Testis (tissue), 5 donors: ENCODE data around the gene KRT17. TPM values are rescaled to one million over a fixed set of nuclear protein-coding genes. Genes with fewer than 3 reads are reported as not detected.

ENCODE experiments used
- DNase-seq: peaks from one replicate; pipeline ENCODE4 v3.0.0-alpha.2; 2019
- H3K27ac ChIP-seq, 2 donors: fragments of 200-600 bp; sonication (generic); one replicate each; pipeline ENCODE4 v1.5.1; 2019
- H3K27me3 ChIP-seq: fragments of 200-600 bp; sonication (generic); one replicate; pipeline ENCODE4 v1.5.1; 2019
- H3K36me3 ChIP-seq: fragments of 200-600 bp; sonication (generic); one replicate; pipeline ENCODE4 v1.5.1; 2017; ENCODE audit warnings: low read depth; ENCODE audit errors: missing control alignments
- H3K4me1 ChIP-seq: fragments of 200-600 bp; sonication (generic); one replicate; pipeline ENCODE4 v1.5.1; 2019
- H3K4me3 ChIP-seq, 2 donors: fragments of 200-600 bp; sonication (generic); one replicate each; pipeline ENCODE4 v1.5.1; 2017 to 2019
- H3K9me3 ChIP-seq: fragments of 200-600 bp; sonication (generic); one replicate; pipeline ENCODE4 v1.5.1; 2017
- POLR2A ChIP-seq: fragments of 450-650 bp; IDR thresholded peaks from one replicate; pipeline ENCODE4 v1.6.1; 2017; ENCODE audit warnings: antibody characterized with exemption, mild to moderate bottlenecking, moderate library complexity
- WGBS, 2 donors: methylation state at CpG; one replicate each; pipeline ENCODE4 v1.1.5; 2018; 5-methylcytosine and 5-hydroxymethylcytosine counted together
- intact Hi-C: fragments of 100-400 bp; cut with DNase I; formaldehyde crosslinking; loops from one replicate; pipeline ENCODE4 v1.15.1; 2023; ENCODE audit warnings: low total_unique reads
- long read RNA-seq, 2 donors: transcript quantifications; one replicate each; lab custom pipeline, GENCODE V29; 2026
- polyA plus RNA-seq: library from polyadenylated mRNA; stranded (reverse); fragments of 350-450 nt; fragmentation: Illumina TruSeq; extraction: RNeasy Lipid Tissue Mini Kit (QIAGEN cat#74804); gene quantifications from one replicate; pipeline ENCODE4 v1.2.3, GENCODE V29; 2014; ENCODE audit warnings: low read depth, low replicate concordance; ENCODE audit not compliant: insufficient read depth
- total RNA-seq, 2 donors: library from RNA; depleted of rRNA; stranded (reverse); fragments of >200 nt; gene quantifications; one replicate each; pipeline ENCODE4 v1.2.3, GENCODE V29; 2016
- TF ChIP-seq, protein P1 (sequence below), 3 experiments: fragments of 450-650 bp in 2 of 3; fragments of 200-600 bp in 1 of 3; sonication (generic) in 1 of 3; IDR thresholded peaks; one replicate each; pipeline ENCODE4 v1.5.1; 2016 to 2019; ENCODE audit warnings: antibody characterized with exemption in 3 of 3, mild to moderate bottlenecking in 2 of 3, moderate library complexity in 1 of 3

Gene KRT17
- 10 to 100 TPM; 13.3 to 26.0 TPM for total RNA-seq
- polyA plus RNA-seq: 12.2 TPM
- long read RNA-seq, donor 1, transcript KRT17-209 (8 exons, 1,651 nt): major isoform, 14 of 17 reads
- long read RNA-seq, donor 1, partial matches to known transcripts: 0 of 17 reads
- long read RNA-seq, donor 1, other reads (novel, unspliced or antisense): 0 of 17 reads
- long read RNA-seq, donor 2: 0 reads

DNA sequence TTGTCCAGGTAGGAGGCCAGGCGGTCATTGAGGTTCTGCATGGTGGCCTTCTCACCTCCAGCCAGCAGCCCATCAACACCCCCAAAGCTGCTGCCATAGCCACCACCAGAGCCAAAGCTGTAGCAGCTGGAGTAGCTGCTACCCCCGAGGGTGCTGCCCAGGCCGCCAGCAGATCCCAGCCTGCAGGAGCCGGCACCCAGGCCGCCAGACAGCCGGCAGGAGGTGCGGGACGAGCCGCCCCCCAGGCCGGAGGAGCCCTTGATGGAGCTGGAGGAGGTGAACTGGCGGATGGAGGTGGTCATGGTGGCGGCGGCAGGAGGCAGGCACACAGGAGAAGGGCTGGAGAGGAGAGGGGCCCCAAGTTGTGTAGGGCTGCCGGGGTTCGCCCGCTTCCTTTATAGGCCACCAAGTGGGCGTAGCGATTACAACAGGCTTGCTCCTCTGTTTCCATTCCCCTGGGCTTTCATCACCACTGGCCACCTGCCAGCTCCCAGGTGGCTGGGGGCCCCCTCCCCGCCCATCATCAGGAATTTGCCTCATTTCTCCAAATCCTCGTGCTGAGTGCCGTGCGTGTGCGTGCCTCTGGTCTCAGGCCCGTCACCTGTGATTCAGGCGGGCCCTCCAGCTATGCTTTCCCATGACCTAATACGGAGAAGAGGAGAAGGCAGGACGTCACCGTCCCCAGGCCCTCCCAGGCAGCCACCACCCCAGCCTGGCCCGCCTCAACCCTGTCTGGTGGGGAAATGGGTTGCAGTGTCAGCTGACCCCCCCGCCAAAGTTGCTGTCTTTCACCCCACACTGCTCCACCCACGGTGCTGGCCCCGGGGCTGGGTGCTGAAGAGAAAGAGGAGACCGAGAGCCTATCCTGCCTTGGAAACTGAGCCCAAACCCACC, at the start of gene KRT17:
TSS of gene KRT17 (minus strand) at position 368 of the 894 bp plus-strand sequence. CDS start at position 302, 66 bp downstream.
- WGBS, 2 donors: 86 to 92% methylated on average over 23 to 33 of the region's 33 CpGs
- no peak for DNase-seq
- H3K27me3 ChIP-seq: no peaks in the 10 kb centered on the region
- H3K4me1 ChIP-seq: peaks cover 5% of the 10 kb centered on the region
- TF ChIP-seq POLR2A: no peak
- TF ChIP-seq, protein P1, sequence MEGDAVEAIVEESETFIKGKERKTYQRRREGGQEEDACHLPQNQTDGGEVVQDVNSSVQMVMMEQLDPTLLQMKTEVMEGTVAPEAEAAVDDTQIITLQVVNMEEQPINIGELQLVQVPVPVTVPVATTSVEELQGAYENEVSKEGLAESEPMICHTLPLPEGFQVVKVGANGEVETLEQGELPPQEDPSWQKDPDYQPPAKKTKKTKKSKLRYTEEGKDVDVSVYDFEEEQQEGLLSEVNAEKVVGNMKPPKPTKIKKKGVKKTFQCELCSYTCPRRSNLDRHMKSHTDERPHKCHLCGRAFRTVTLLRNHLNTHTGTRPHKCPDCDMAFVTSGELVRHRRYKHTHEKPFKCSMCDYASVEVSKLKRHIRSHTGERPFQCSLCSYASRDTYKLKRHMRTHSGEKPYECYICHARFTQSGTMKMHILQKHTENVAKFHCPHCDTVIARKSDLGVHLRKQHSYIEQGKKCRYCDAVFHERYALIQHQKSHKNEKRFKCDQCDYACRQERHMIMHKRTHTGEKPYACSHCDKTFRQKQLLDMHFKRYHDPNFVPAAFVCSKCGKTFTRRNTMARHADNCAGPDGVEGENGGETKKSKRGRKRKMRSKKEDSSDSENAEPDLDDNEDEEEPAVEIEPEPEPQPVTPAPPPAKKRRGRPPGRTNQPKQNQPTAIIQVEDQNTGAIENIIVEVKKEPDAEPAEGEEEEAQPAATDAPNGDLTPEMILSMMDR (IDR thresholded peaks at IDR 0.05): no peak
- H3K4me3 ChIP-seq: no peak within 1 kb of the TSS
- intact Hi-C loops: no loop called here
- no peaks in the 10 kb centered on the region for H3K36me3 ChIP-seq
- H3K27ac ChIP-seq: no peak within 1 kb of the TSS
- no peaks in the 10 kb centered on the region for H3K9me3 ChIP-seq

DNA sequence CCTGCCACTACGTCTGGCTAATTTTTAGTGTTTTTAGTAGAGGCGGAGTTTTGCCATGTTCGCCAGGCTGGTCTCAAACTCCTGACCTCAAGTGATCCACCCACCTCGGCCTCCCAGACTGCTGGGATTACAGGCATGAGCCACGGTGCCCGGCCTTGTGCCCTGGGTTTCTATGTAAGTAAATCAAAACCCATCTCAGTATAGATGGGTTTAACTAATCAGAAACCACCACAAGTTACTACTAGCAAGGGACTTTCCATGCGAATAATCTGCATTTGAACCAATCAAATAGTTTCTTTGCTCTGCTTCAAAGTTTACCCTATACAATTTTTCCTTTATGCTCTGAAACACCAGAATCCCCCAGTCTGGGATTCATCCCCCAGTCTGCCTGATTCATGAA, 47.8 kb upstream of the KRT17 start:
- no peaks in the 10 kb centered on the region for H3K36me3 ChIP-seq
- DNase-seq: no peak
- no peaks in the 10 kb centered on the region for H3K9me3 ChIP-seq
- no peak overlapping the region for H3K27ac ChIP-seq
- WGBS, 2 donors: 93 to 97% methylated on average over 7 of the region's 7 CpGs
- intact Hi-C loops: no loop called here
- H3K4me3 ChIP-seq: no peak overlapping the region
- H3K4me1 ChIP-seq: peaks cover 5% of the 10 kb centered on the region
- TF ChIP-seq POLR2A: no peak
- TF ChIP-seq, protein P1 (IDR thresholded peaks at IDR 0.05): no peak
- H3K27me3 ChIP-seq: no peaks in the 10 kb centered on the region

- Histone ChIP-seq H3K36me3 (no peaks in the 10 kb centered on the region), H3K4me1 (peaks cover 7% of the 10 kb centered on the region), H3K4me3 (peak overlapping the region; percentile 44 to 52), H3K27me3 (no peaks in the 10 kb centered on the region), H3K27ac (no peak overlapping the region), H3K9me3 (no peaks in the 10 kb centered on the region)
- intact Hi-C loops: no loop called here
- DNase-seq: no peak
- no peak for TF ChIP-seq POLR2A
- TF ChIP-seq, protein P1 (IDR thresholded peaks at IDR 0.05): peak in 1 of 3 experiments; percentile 38
- WGBS, 2 donors: 35 to 38% methylated on average over 23 of the region's 23 CpGs
These were observed 43.1 kb upstream of the KRT17 start for GRCh38 chr17:41667280-41668041.

DNA sequence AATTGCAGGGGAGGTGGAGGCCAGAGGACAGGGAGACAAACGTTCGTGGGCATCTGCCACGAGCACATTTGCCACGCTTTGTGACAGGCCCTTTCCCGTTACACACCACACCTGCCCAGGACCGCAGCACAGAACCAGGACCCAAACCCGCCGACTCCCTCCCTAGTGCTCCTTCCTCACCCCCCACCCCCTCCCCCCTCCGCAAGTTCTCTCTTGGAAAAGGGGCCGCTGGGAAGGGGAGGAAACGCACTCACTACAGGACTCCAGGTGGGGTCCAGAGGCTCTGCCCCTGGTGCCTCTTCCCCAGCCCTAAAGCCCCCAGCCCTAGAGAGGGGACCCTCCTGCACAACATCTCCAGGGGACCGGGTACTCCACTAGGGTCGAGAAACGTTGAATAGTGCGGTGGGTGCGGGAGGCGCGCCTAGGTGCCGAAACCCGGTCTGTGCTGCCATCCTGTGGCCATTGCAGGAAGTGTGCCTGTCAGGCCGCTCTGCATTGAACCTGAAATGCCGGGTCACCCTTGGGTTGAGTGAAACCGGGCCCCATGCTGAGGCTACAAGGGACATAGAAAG, 42.4 kb upstream of the KRT17 start:
- H3K9me3 ChIP-seq: no peaks in the 10 kb centered on the region
- intact Hi-C loops: no loop called here
- no peaks in the 10 kb centered on the region for H3K27me3 ChIP-seq
- peak overlapping the region; percentile 44 to 52 for H3K4me3 ChIP-seq
- no peaks in the 10 kb centered on the region for H3K36me3 ChIP-seq
- H3K4me1 ChIP-seq: peaks cover 7% of the 10 kb centered on the region
- peak overlapping the region; percentile 47 to 81 for H3K27ac ChIP-seq
- TF ChIP-seq, protein P1 (IDR thresholded peaks at IDR 0.05): peak; percentile 87 to 95 (median 93)
- TF ChIP-seq POLR2A: no peak
- DNase-seq: peak; percentile 89
- WGBS, 2 donors: 0 to 1% methylated on average over 19 to 23 of the region's 23 CpGs
